BLaER1 (cell line): ENCODE measurements around the gene HOXD11.

Source experiments
- H3K27ac ChIP-seq: shearing (Covaris generic); formaldehyde crosslinking; 2 replicates; pipeline ENCODE4 v1.8.1; 2022
- H3K27me3 ChIP-seq: shearing (Covaris generic); formaldehyde crosslinking; 2 replicates; pipeline ENCODE4 v1.8.1; 2022
- H3K36me3 ChIP-seq: shearing (Covaris generic); formaldehyde crosslinking; 2 replicates; pipeline ENCODE4 v1.8.1; 2022
- H3K4me1 ChIP-seq: shearing (Covaris generic); formaldehyde crosslinking; 2 replicates; pipeline ENCODE4 v1.8.1; 2022
- H3K4me2 ChIP-seq: shearing (Covaris generic); formaldehyde crosslinking; 2 replicates; pipeline ENCODE4 v1.8.1; 2022
- H3K4me3 ChIP-seq: shearing (Covaris generic); formaldehyde crosslinking; 2 replicates; pipeline ENCODE4 v1.8.1; 2022
- H3K9ac ChIP-seq: shearing (Covaris generic); formaldehyde crosslinking; 2 replicates; pipeline ENCODE4 v1.8.1; 2022
- H3K9me3 ChIP-seq: shearing (Covaris generic); formaldehyde crosslinking; 2 replicates; pipeline ENCODE4 v1.8.1; 2022
- H4K20me1 ChIP-seq: shearing (Covaris generic); formaldehyde crosslinking; 2 replicates; pipeline ENCODE4 v1.8.1; 2022
- Cebpa-rat ChIP-seq: shearing (Covaris generic); IDR thresholded peaks from 2 replicates; pipeline ENCODE4 v1.8.1; 2022

Gene HOXD11

DNA sequence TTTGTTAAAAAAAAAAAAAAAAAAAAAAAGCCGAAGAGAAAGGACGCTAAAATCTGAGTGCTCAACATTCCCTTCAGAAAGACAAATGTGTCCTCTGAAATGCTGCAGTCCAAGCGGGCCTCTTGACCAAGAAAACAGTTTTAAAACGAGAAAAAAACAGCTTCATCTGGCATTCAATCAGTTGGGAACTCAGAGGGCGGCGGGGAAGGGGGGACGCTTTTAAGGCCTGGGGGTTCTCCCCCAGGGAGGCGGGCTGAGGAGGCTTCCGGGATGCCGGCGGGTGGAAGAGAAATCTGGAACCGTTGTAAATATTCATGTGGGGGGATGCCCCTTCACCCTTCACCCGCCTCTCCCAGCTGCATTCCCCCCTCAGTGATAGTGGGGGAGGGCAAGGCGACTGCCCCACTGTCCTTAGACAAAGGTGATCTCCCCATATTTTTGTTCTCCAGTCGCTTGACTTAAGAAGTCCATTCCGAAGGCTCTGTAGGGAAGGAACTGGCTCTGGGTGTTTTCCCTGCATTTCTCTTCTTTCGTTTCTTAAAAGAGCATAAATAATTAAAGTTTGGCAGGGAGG is 3.3 kb upstream of the HOXD11 start:
- no peak for TF ChIP-seq Cebpa-rat
- Histone ChIP-seq H3K36me3 (no peaks in the 10 kb centered on the region), H3K4me1 (no peaks in the 10 kb centered on the region), H3K9me3 (peaks cover 93% of the 10 kb centered on the region), H4K20me1 (peaks cover 45% of the 10 kb centered on the region; the same call in 1 of the 2 replicates), H3K9ac (no peak overlapping the region), H3K27ac (no peak overlapping the region), H3K27me3 (peaks cover 95% of the 10 kb centered on the region), H3K4me3 (no peak overlapping the region), H3K4me2 (no peak overlapping the region)

DNA sequence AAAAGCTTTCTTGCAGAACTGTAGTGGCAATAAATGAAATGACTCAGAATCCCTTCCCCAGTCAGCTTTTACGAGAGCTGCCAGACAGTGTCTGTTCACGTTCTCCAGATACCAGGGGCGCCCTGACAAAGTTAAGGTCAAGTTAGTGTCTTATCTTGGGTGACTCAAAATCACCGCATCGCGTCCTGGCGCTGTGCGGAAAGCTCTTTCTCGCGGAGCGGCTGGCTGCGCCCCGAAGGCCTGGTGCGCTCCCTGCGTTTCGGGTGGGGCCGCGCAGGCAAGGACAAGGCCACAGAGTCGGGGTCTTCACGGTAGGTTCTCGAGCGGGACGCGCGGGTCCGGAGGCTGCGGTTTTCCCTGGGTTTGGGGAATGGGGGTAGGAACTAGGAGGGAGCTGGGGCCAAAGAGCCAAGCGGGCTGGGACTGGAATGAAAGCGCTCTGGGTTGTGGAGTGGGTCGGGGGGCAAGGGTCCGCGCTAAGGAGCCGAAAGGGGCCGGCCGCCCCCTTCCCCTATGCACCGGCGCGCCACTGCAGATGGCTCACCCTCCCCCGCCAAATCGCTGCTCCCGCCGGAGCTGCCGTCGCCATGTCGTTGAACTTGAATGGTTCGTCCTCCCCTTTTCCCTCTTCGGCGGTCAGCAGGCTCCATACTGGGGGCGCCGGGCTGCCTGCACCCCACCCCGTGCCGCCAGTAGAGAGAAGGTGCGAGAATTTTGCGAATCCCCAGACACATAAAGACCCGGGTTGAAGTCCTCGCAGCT is 2.6 kb upstream of the HOXD11 start:
- Histone ChIP-seq H3K4me2 (no peak overlapping the region), H3K4me1 (no peaks in the 10 kb centered on the region), H4K20me1 (peaks cover 42% of the 10 kb centered on the region; the same call in 1 of the 2 replicates), H3K36me3 (no peaks in the 10 kb centered on the region), H3K27ac (no peak overlapping the region), H3K4me3 (no peak overlapping the region), H3K9me3 (peaks cover 92% of the 10 kb centered on the region), H3K9ac (no peak overlapping the region), H3K27me3 (peaks cover 95% of the 10 kb centered on the region)
- TF ChIP-seq Cebpa-rat, result no peak

DNA sequence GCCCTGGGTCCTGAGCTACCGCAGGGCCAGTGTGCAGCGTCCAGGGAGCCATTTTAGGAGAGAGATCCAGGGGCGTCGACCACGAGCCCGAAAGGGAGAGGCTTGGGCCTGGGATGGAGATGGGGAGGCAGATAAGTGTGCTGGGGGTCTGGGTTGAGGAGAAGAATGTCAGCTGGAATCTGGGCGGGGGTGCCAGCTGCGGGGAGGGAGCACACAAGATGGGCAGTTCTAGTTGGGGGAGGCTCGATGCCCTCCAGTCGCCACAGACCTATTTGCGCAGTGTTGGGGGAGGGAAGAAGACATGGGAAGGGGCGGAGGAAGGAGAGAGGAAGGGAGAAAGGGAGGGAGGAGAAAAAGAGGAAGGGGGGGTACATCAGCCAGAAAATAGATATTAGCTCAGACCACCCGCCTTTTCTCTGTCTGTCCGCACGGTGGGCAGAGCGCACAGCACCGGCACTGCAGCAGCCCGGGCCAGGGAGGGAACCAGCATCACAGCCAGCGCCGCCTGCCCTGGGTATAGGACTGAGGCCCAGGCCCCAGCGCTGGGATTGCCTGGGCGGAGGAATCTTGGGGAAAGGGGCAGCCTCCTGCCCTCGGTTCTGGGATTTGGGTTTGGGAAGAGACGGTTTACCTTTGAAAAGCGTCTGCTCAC is 1.9 kb upstream of the HOXD11 start:
- peaks cover 95% of the 10 kb centered on the region for H3K27me3 ChIP-seq
- H3K4me1 ChIP-seq, result no peaks in the 10 kb centered on the region
- H3K4me2 ChIP-seq, result no peak overlapping the region
- peaks cover 85% of the 10 kb centered on the region for H3K9me3 ChIP-seq
- peaks cover 42% of the 10 kb centered on the region; the same call in 1 of the 2 replicates for H4K20me1 ChIP-seq
- no peak overlapping the region for H3K9ac ChIP-seq
- TF ChIP-seq Cebpa-rat, result no peak
- no peak overlapping the region for H3K4me3 ChIP-seq
- H3K36me3 ChIP-seq, result no peaks in the 10 kb centered on the region
- no peak overlapping the region for H3K27ac ChIP-seq

DNA sequence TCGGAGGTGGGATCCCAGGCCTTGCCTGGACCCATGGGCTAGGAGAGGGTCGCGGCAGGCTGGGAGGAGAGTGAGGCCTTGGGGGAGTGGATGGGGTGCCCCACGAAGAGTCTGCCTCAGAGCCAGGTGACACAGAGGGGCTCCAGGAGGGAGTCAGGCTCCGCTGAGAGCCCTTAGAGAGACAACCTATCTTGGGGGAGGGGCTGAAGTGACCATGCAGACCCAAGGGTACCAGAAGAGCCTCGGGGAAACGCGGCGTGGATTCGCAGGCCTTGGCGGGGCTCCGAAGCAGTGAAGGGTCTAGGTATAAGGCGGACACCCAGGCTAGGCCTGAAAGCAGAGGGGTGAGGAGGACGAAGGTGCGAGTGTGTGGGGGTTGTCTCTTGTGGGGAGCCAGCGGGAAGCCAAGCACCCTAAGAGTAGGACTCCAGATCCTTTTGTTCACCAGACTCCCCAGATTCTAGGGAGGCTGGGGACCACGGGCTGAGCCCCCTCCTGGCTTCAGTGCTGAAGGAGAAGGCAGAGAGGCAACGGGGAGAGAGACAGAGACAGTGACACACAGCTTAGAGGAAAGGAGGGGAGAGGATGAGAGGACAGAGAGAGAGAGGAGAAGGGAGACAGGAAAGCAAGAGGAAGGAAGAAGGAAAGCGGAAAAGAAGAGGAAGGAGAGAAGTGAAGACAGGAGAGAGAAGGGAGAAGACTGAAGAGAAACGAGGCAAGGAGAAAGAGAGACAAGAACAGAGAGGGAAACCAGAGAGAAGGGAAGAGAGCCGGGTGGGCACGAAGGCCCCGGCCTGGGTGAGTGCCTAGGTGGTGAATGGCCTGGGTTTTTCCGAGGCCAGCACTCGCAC is 1.1 kb upstream of the HOXD11 start:
- Histone ChIP-seq H3K9me3 (peaks cover 77% of the 10 kb centered on the region), H3K4me1 (no peaks in the 10 kb centered on the region), H3K27me3 (peaks cover 95% of the 10 kb centered on the region), H4K20me1 (peaks cover 42% of the 10 kb centered on the region; the same call in 1 of the 2 replicates), H3K36me3 (no peaks in the 10 kb centered on the region), H3K4me2 (no peak overlapping the region), H3K4me3 (no peak overlapping the region), H3K27ac (no peak overlapping the region), H3K9ac (no peak overlapping the region)
- TF ChIP-seq Cebpa-rat, result no peak

DNA sequence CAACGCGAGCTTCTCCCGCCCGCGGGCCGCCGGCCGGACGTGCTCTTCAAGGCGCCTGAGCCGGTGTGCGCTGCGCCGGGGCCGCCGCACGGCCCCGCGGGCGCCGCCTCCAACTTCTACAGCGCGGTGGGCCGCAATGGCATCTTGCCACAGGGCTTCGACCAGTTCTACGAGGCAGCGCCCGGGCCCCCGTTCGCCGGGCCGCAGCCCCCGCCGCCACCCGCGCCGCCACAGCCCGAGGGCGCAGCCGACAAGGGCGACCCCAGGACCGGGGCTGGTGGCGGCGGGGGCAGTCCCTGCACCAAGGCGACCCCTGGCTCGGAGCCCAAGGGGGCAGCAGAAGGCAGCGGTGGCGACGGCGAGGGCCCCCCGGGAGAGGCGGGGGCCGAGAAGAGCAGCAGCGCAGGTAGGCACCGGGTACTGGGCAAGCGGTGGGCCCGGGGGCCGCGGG is 676 bp downstream of the HOXD11 start:
- H3K4me1 ChIP-seq, result no peaks in the 10 kb centered on the region
- peaks cover 95% of the 10 kb centered on the region for H3K27me3 ChIP-seq
- peaks cover 73% of the 10 kb centered on the region for H3K9me3 ChIP-seq
- H3K27ac ChIP-seq, result no peak overlapping the region
- H3K4me2 ChIP-seq, result no peak overlapping the region
- no peaks in the 10 kb centered on the region for H3K36me3 ChIP-seq
- peaks cover 46% of the 10 kb centered on the region for H4K20me1 ChIP-seq
- no peak for TF ChIP-seq Cebpa-rat
- H3K4me3 ChIP-seq, result no peak overlapping the region
- H3K9ac ChIP-seq, result no peak overlapping the region

DNA sequence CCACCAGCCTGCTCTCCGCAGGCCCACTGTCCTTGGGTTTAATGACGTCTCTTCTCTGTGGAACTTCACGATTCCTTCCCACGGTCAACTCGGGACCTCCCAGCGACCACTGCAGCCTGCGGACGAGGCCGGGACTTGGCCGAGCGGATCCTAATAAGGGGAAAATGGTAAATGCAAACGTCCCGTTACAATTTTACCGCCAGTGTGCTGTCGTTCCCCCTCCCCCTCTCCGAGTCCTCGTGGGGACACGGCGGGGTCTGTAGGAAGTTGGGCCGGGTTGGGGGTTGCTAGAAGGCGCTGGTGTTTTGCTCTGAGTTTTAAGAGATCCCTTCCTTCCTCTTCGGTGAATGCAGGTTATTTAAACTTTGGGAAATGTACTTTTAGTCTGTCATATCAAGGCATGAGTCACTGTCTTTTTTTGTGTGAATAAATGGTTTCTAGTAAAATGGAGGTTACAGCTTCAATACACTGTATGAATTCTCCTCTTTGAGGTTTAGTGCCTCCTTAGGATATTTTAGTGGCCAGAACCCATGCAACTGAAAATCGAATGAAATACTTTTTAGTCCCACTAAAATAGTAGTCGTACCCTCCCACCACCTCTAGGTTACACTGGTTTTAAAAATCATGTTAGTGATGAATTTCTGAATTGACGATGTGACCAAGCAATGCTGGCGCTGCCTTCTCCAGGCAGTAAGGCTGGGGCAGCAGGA is 2.3 kb downstream of the HOXD11 start:
- H3K27me3 ChIP-seq, result peaks cover 95% of the 10 kb centered on the region
- H3K4me3 ChIP-seq, result no peak overlapping the region
- H3K4me2 ChIP-seq, result no peak overlapping the region
- peaks cover 70% of the 10 kb centered on the region for H3K9me3 ChIP-seq
- H4K20me1 ChIP-seq, result peaks cover 50% of the 10 kb centered on the region
- no peak for TF ChIP-seq Cebpa-rat
- H3K4me1 ChIP-seq, result no peaks in the 10 kb centered on the region
- no peak overlapping the region for H3K27ac ChIP-seq
- no peaks in the 10 kb centered on the region for H3K36me3 ChIP-seq
- no peak overlapping the region for H3K9ac ChIP-seq

DNA sequence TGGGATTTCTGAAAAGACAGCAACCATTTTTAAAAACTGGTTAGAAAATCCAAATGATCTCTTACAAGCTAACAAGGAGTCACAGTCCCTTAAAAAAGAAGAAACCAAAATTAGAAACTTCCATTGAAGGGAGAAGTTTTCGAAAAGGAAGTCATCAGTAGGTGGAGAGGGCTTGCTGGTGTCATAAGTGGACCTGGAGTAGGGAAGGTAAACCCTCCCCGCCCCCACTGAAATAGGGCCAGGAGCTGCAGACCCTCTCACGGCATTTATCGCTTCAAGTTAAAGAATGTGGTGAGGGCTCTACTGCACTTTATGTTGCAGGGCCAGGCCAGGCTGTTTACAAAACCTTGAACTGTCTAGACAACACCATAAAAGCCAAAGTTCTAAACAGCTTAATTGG is 2.9 kb downstream of the HOXD11 start:
- Histone ChIP-seq H3K27me3 (peaks cover 95% of the 10 kb centered on the region), H3K27ac (no peak overlapping the region), H3K9ac (no peak overlapping the region)

DNA sequence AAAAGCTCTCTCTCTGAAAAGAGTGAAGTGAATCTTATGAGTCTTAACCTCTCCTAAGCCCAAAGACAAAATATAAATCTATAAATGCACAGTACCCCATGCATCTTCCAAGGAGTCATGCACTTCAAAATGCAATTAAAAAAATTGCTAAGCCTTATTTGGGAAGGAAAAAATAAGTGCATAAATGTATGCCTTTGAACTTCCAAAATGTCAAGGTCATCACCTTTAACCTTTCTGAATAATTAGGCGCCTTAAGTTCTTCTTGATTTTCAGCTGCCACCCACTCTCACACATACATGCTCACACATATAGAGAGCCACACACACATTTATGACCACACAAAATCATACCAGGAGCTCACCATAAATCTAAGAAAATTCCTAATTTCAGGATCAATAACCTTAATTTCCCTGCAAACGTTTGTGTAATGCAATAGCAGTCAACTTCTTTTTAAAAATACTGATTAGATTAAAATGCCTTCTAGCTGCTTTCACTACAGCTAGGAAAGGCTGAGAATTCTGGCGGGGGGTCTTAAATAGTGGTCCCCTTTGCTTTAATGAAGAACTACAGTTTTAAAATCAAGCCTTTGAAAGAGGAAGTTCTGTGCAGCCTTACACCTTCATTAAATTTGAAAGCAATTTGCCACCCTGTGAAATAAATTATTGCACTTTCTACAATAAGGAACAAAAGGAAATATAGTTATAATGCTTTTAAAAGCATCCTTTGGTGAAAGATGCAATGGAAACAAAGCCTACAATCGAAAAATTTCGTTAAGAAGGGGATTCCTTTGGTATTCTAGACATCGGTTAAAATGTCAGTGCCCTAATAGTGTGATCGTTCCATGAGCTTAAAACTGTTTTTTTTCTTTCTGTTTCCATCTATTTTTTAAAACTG is 3.6 kb downstream of the HOXD11 start:
- Histone ChIP-seq H3K36me3 (no peaks in the 10 kb centered on the region), H3K4me1 (no peaks in the 10 kb centered on the region), H3K4me2 (no peak overlapping the region), H3K27ac (no peak overlapping the region), H4K20me1 (peaks cover 60% of the 10 kb centered on the region), H3K9ac (no peak overlapping the region), H3K9me3 (peaks cover 67% of the 10 kb centered on the region), H3K4me3 (no peak overlapping the region), H3K27me3 (peaks cover 95% of the 10 kb centered on the region)
- no peak for TF ChIP-seq Cebpa-rat

More for the DNA sequence above, 2.9 kb downstream of the HOXD11 start:
- H4K20me1 ChIP-seq, result peaks cover 56% of the 10 kb centered on the region
- H3K9me3 ChIP-seq, result peaks cover 70% of the 10 kb centered on the region
- H3K4me1 ChIP-seq, result no peaks in the 10 kb centered on the region
- TF ChIP-seq Cebpa-rat, result no peak
- H3K4me2 ChIP-seq, result no peak overlapping the region
- no peaks in the 10 kb centered on the region for H3K36me3 ChIP-seq
- H3K4me3 ChIP-seq, result no peak overlapping the region
